Measurements from ENCODE around the gene WDR33.

DNA sequence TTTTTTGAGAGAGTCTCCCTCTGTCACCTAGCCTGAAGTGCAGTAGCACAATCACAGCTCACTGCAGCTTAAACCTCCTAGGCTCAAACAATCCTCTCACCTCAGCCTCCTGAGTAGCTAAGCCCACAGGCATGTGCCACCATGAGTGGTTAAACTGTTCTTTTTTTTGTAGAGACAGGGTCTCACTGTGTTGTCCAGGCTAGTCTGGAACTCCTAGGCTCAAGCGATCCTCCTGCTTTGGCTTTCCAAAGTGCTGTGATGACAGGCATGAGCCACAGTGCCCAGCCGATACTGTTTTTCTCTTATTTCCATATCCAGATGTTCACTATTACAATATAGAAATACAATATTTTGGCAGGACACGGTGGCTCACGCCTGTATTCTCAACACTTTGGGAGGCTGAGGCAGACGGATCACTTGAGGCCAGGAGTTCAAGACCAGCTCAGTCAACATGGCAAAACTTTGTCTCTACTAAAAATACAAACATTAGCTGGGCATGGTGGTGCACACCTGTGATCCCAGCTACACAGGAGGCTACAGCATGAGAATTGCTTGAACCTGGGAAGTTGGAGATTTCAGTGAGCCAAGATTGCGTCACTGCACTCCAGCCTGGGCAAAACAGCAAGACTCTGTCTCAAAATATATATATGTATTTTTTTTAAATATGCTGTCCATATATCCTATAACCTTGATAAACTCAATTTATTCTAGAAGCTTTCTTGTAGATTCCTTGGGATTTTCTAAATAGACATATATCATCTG, 24.7 kb downstream of the WDR33 start:
- TF ChIP-seq POLR2AphosphoS5 (IDR thresholded peaks at IDR 0.05) (no peak), POLR2A (IDR thresholded peaks at IDR 0.05) (no peak), EP300 (IDR thresholded peaks at IDR 0.05) (no peak)
- TF ChIP-seq, protein P1, sequence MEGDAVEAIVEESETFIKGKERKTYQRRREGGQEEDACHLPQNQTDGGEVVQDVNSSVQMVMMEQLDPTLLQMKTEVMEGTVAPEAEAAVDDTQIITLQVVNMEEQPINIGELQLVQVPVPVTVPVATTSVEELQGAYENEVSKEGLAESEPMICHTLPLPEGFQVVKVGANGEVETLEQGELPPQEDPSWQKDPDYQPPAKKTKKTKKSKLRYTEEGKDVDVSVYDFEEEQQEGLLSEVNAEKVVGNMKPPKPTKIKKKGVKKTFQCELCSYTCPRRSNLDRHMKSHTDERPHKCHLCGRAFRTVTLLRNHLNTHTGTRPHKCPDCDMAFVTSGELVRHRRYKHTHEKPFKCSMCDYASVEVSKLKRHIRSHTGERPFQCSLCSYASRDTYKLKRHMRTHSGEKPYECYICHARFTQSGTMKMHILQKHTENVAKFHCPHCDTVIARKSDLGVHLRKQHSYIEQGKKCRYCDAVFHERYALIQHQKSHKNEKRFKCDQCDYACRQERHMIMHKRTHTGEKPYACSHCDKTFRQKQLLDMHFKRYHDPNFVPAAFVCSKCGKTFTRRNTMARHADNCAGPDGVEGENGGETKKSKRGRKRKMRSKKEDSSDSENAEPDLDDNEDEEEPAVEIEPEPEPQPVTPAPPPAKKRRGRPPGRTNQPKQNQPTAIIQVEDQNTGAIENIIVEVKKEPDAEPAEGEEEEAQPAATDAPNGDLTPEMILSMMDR (IDR thresholded peaks at IDR 0.05) = no peak
